Duodenal mucosa (tissue), 2 donors: ENCODE data around the gene PGPEP1.
A peak's percentile ranks its signal among the peaks of the same experiment; 100 is the strongest.

Experiments
- H3K27ac ChIP-seq: one replicate; pipeline ENCODE4 v1.7.0; 2013; ENCODE audit warnings: low read depth, low read length
- H3K27me3 ChIP-seq, 2 donors: one replicate each; pipeline ENCODE4 v1.7.0; 2013; ENCODE audit warnings: low read length in 2 of 2, control low read depth in 1 of 2; ENCODE audit not compliant: insufficient read depth in 2 of 2, control insufficient read depth in 1 of 2
- H3K36me3 ChIP-seq, 2 donors: one replicate each; pipeline ENCODE4 v1.7.0; 2013; ENCODE audit warnings: low read length in 2 of 2, control low read depth in 1 of 2; ENCODE audit not compliant: insufficient read depth in 2 of 2, control insufficient read depth in 1 of 2
- H3K4me1 ChIP-seq, 2 donors: one replicate each; pipeline ENCODE4 v1.7.0; 2013; ENCODE audit warnings: low read length in 2 of 2, control low read depth in 1 of 2; ENCODE audit not compliant: insufficient read depth in 2 of 2, control insufficient read depth in 1 of 2
- H3K4me3 ChIP-seq, 2 donors: one replicate each; pipeline ENCODE4 v1.7.0; 2013; ENCODE audit warnings: low read length in 2 of 2, low read depth in 1 of 2
- H3K9ac ChIP-seq, 2 donors: one replicate each; pipeline ENCODE4 v1.7.0; 2013; ENCODE audit warnings: low read length in 2 of 2, low read depth in 1 of 2
- H3K9me3 ChIP-seq, 2 donors: one replicate each; pipeline ENCODE4 v1.7.0; 2013; ENCODE audit warnings: low read length in 2 of 2, control low read depth in 1 of 2; ENCODE audit not compliant: control insufficient read depth in 1 of 2

Gene PGPEP1

DNA sequence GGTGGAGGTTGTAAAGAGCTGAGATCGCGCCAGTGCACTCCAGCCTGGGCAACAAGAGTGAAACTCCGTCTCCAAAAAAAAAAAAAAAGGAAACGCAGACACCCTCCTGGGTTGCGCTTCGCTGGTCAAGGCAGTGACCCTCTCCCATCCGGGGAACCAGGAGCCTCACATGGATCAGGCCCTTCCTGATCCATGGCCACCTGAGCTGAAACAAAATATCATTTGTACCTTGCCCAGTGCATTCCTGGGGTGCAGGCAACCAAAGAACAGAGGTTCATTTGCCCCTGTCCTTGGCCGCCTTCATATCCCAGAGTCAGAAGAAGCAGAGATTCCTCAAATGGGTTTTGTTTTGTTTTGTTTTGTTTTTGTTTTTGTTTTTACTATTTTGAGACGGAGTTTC is 9.5 kb upstream of the PGPEP1 start:
- no peaks in the 10 kb centered on the region for H3K36me3 ChIP-seq
- H3K9ac ChIP-seq, result no peak overlapping the region
- no peaks in the 10 kb centered on the region for H3K27me3 ChIP-seq
- H3K9me3 ChIP-seq, result no peaks in the 10 kb centered on the region
- no peak overlapping the region for H3K27ac ChIP-seq
- H3K4me3 ChIP-seq, result no peak overlapping the region
- H3K4me1 ChIP-seq, result peaks cover 10 to 12% of the 10 kb centered on the region in 2 donors

DNA sequence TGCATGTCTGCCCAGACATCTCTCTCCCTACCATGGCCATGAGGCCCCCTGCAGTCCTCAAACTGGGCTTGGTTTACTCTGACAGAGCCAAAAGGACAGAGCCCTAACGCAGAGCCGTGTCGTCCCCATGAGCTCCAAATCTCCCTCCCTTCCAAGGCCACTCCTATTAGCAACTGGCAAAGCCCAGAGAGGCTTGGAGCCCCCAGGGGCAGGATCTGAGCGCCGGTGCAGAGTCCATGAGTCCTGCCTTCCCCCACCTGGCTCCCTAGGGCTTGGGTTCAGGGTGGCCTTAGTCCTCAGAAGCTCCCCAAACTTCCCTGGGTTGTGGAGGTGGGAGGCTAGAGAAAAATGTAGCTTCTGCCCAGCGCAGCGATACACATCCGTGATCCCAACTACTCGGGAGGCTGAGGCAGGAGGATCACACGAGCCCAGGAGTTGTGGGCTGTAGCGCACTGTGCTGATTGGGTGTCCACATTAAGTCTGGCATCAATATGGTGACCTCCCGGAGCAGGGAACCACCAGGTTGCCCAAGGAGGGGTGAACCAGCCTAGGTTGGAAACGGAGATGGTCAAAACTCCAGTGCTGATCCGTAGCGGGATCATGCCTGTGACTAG is 7.4 kb upstream of the PGPEP1 start:
- Histone ChIP-seq H3K27me3 (no peaks in the 10 kb centered on the region), H3K27ac (no peak overlapping the region), H3K9ac (no peak overlapping the region), H3K4me1 (peaks cover 10 to 16% of the 10 kb centered on the region in 2 donors), H3K4me3 (no peak overlapping the region), H3K9me3 (no peaks in the 10 kb centered on the region), H3K36me3 (no peaks in the 10 kb centered on the region)

DNA sequence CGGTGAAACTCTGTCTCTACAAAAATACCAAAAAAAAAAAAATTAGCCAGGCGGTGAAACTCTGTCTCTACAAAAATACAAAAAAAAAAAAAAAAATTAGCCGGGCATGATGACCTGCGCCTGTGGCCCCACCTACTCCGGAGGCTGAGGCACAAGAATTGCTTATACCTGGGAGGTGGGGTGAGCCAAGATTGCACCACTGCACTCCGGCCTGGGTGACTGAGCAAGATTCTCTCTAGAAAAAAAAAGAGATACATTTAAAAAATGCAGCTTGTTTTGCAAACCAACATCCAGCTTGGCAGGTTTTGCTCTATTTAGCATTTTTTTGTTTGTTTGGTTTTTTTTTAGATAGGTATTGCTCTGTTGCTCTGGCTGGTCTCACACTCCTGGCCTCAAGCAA is 6.7 kb upstream of the PGPEP1 start:
- Histone ChIP-seq H3K27ac (no peak overlapping the region), H3K9ac (no peak overlapping the region), H3K9me3 (no peaks in the 10 kb centered on the region), H3K36me3 (no peaks in the 10 kb centered on the region), H3K4me1 (peaks cover 9 to 19% of the 10 kb centered on the region in 2 donors), H3K4me3 (no peak overlapping the region), H3K27me3 (no peaks in the 10 kb centered on the region)

DNA sequence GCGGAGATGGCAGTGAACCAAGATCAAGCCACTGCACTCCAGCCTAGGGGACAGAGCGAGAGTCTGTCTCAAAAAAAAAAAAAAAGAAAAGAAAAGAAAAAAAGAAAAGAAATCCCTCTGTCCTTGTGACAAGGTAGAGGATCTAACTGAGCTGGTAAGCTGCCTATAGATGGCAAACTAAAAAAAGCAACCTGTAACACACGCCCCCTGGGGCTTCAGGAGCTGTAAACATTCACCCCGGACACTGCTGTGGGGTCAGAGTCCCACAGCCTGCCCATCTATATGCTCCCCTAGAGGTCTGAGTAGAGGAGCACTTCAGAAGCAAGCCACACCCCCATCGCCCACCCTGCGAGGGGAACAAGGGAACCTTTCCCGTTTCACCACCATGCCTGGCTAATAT is 4.3 kb upstream of the PGPEP1 start:
- Histone ChIP-seq H3K4me1 (peaks cover 7 to 23% of the 10 kb centered on the region in 2 donors), H3K4me3 (no peak overlapping the region), H3K9ac (no peak overlapping the region), H3K9me3 (no peaks in the 10 kb centered on the region), H3K36me3 (no peaks in the 10 kb centered on the region), H3K27ac (no peak overlapping the region), H3K27me3 (no peaks in the 10 kb centered on the region)

DNA sequence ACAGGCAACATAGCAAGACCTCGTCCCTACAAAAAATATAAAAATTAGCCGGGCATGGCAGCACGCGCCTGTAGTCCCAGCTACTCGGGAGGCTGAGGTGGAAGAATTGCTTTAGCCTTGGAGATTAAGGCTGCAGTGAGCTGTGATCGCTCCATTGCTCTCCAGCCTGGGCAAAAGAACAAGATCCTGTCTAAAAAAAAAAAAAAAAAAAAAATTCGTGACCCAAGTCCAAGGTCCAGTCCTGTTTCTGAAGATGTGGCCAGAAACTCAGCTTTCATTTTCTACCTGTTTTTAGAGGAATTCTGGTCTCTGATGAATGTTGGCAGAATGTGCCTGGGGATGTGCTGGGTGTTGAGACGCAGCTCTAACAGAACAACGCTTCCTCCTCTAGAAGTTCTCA is 1.9 kb upstream of the PGPEP1 start:
- Histone ChIP-seq H3K27ac (no peak overlapping the region), H3K9me3 (no peaks in the 10 kb centered on the region), H3K9ac (peak overlapping the region in 1 of 2 donors; percentile 18), H3K36me3 (peaks cover 0 to 9% of the 10 kb centered on the region in 2 donors), H3K4me3 (no peak overlapping the region), H3K4me1 (peaks cover 12 to 31% of the 10 kb centered on the region in 2 donors), H3K27me3 (no peaks in the 10 kb centered on the region)

DNA sequence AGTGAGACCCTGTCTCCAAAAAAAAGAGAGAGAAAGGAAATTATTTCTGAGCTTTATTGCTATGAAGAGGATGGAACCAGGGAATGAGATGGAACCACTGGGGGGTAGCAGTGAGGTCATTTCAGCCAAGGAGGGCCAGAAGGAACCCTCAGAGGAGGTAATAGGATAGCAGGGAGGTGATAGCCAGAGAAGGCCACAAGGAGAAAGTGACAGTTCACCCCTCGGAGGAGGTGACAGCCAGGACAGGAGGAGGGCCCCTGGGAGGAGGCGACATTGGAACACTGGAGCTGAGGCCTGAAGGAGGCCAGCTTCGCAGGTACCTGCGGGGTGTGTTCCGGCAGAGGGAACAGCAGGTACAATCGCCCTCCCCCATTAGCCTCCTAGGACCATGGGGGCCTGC is 675 bp upstream of the PGPEP1 start:
- peak overlapping the region; percentile 84 to 86 for H3K9ac ChIP-seq
- H3K36me3 ChIP-seq, result peaks cover 0 to 9% of the 10 kb centered on the region in 2 donors
- H3K27ac ChIP-seq, result no peak overlapping the region
- peak overlapping the region; percentile 83 to 90 for H3K4me3 ChIP-seq
- peaks cover 15 to 31% of the 10 kb centered on the region in 2 donors for H3K4me1 ChIP-seq
- no peaks in the 10 kb centered on the region for H3K27me3 ChIP-seq
- H3K9me3 ChIP-seq, result no peaks in the 10 kb centered on the region

DNA sequence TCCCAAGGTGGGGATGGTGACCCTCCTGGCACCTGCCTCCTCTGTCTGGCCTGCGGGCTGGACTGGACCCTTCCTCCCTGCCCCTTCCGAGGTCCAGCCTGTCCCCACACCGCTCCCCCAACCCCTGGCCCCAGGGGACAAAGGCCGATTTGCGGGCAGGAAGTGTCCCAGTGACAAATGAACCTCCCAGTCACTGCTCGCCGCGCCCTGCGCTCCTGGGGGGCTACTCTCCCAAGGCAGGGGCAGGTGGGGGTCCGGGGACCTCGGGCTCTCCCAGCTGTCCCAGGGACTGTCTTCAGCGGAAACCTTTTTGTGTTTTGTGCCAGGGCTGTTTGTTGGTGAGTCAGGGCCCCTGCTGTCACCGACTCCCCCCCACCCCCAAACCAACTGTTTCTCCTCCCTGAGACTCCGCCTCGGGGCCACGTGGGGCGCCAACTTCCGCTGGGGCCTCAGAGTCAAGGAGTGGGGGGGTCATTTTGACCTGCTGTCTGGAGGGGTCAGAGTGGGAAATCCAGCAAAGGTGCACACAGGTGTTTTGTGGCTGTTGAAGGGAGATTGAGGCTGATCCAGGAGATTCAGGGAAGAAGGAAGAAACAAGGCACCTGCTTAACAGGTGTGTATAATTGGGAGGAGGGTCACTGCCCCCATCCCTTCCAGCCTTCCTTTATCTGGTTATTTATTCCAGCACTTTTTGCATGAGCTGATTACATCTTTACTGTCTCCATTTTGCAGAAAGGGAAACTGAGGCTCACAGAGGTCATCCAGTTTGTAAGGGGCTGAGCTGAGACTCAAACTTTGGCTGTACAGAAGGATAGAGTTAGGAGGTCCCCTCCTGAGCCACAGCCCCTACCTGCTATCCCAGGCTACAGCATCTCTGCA is 831 bp downstream of the PGPEP1 start:
- Histone ChIP-seq H3K4me1 (peaks cover 15 to 26% of the 10 kb centered on the region in 2 donors), H3K36me3 (peaks cover 3 to 11% of the 10 kb centered on the region in 2 donors), H3K27ac (peak overlapping the region; percentile 88), H3K9me3 (no peaks in the 10 kb centered on the region), H3K4me3 (peak overlapping the region; percentile 83 to 90), H3K9ac (peak overlapping the region; percentile 84 to 86), H3K27me3 (no peaks in the 10 kb centered on the region)

DNA sequence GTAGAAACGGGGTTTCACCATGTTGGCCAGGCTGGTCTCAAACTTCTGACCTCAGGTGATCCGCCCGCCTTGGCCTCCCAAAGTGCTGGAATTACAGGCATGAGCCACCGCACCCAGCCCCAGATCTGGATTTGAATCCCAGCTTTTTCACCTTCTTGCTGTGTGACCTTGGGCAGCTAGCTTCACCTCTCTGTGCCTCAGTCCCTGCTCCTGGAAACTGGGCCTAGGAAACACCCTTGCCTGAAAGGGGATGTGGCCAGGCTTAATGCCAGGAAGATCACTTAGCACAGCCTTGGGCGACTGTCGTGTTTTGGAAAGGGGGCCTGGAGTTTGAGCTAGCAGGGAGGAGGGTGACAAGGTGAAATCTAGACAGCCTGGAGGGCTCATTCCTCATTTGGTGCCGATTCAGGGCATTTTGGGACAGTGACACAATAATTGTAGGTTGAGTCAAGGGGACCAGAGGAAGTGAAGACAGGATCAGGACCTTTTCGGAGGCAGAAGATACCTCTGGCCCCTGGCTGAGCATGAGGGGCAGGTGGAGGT is 1.8 kb downstream of the PGPEP1 start:
- peaks cover 15 to 26% of the 10 kb centered on the region in 2 donors for H3K4me1 ChIP-seq
- peaks cover 4 to 13% of the 10 kb centered on the region in 2 donors for H3K36me3 ChIP-seq
- no peak overlapping the region for H3K27ac ChIP-seq
- H3K9me3 ChIP-seq, result no peaks in the 10 kb centered on the region
- H3K4me3 ChIP-seq, result no peak overlapping the region
- peak overlapping the region in 1 of 2 donors; percentile 33 for H3K9ac ChIP-seq
- H3K27me3 ChIP-seq, result no peaks in the 10 kb centered on the region

DNA sequence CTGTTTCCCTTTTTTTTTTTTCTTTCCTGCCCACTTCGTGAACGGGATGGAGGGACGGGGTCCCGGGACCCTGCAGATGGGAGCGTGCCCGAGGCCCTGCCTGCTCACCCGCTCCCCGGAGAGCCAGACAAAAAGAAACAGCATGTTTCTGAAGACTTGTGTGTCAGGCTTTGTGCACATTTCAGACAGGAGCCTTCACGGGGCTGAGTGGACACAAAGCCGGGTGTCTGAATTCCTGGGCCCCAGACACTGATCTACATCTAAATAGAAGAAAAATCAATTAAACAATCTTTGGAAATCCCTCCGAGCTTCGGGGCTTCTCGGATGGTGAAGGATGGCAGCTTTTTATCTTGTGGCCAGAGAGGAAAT is 4.2 kb downstream of the PGPEP1 start:
- H3K27ac ChIP-seq, result no peak overlapping the region
- H3K9me3 ChIP-seq, result no peaks in the 10 kb centered on the region
- no peak overlapping the region for H3K9ac ChIP-seq
- peaks cover 4 to 17% of the 10 kb centered on the region in 2 donors for H3K36me3 ChIP-seq
- no peaks in the 10 kb centered on the region for H3K27me3 ChIP-seq
- no peak overlapping the region for H3K4me3 ChIP-seq
- H3K4me1 ChIP-seq, result peaks cover 15 to 16% of the 10 kb centered on the region in 2 donors

DNA sequence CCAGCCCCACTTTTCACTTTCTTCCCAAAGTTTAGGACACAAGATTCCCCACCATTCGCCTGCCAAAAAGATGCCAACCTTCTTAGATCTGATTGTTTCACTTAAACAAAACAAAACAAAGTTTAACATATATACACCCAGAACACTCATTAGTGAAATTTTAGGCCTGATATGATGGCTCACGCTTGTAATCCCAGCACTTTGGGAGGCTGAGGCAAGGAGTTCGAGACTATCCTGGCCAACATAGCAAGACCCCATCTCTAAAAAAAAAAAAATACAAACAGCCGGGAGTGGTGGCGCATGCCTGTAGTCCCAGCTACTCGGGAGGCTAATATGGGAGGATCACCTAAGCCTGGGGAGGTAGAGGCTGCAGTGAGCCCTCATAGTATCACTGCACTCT is 4.9 kb downstream of the PGPEP1 start:
- no peak overlapping the region for H3K9ac ChIP-seq
- H3K4me3 ChIP-seq, result no peak overlapping the region
- H3K4me1 ChIP-seq, result peaks cover 8 to 9% of the 10 kb centered on the region in 2 donors
- H3K36me3 ChIP-seq, result peaks cover 6 to 18% of the 10 kb centered on the region in 2 donors
- H3K9me3 ChIP-seq, result no peaks in the 10 kb centered on the region
- no peaks in the 10 kb centered on the region for H3K27me3 ChIP-seq
- no peak overlapping the region for H3K27ac ChIP-seq
